Measurements from ENCODE around the gene APLP1.

Gene APLP1

GRCh38 chr19:35848486-35848885, 19.9 kb upstream of the APLP1 start:
- TF ChIP-seq GABPA (IDR thresholded peaks at IDR 0.05; ENCODE audit: low read depth), result no peak
- TF ChIP-seq SPI1 (IDR thresholded peaks at IDR 0.05; ENCODE audit: borderline replicate concordance, low read depth), result no peak
- TF ChIP-seq, protein P1, sequence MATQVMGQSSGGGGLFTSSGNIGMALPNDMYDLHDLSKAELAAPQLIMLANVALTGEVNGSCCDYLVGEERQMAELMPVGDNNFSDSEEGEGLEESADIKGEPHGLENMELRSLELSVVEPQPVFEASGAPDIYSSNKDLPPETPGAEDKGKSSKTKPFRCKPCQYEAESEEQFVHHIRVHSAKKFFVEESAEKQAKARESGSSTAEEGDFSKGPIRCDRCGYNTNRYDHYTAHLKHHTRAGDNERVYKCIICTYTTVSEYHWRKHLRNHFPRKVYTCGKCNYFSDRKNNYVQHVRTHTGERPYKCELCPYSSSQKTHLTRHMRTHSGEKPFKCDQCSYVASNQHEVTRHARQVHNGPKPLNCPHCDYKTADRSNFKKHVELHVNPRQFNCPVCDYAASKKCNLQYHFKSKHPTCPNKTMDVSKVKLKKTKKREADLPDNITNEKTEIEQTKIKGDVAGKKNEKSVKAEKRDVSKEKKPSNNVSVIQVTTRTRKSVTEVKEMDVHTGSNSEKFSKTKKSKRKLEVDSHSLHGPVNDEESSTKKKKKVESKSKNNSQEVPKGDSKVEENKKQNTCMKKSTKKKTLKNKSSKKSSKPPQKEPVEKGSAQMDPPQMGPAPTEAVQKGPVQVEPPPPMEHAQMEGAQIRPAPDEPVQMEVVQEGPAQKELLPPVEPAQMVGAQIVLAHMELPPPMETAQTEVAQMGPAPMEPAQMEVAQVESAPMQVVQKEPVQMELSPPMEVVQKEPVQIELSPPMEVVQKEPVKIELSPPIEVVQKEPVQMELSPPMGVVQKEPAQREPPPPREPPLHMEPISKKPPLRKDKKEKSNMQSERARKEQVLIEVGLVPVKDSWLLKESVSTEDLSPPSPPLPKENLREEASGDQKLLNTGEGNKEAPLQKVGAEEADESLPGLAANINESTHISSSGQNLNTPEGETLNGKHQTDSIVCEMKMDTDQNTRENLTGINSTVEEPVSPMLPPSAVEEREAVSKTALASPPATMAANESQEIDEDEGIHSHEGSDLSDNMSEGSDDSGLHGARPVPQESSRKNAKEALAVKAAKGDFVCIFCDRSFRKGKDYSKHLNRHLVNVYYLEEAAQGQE (IDR thresholded peaks at IDR 0.05; ENCODE audit: insufficient replicate concordance, low read depth), result no peak
- Histone ChIP-seq H3K4me3 (replicated peaks; ENCODE audit: insufficient read depth, low read length) (no peak overlapping the region), H3K27ac (replicated peaks) (no peak overlapping the region), H3K27me3 (ENCODE audit: insufficient read depth, poor library complexity, severe bottlenecking) (peaks cover 49% of the 10 kb centered on the region)
- DNase-seq (ENCODE audit: low read depth in 1 of 2, low spot score in 1 of 2), result no peak

- TF ChIP-seq POLR2AphosphoS5 (IDR thresholded peaks at IDR 0.05; ENCODE audit: low read depth) (no peak), SPI1 (IDR thresholded peaks at IDR 0.05; ENCODE audit: borderline replicate concordance, low read depth) (no peak), GABPA (IDR thresholded peaks at IDR 0.05; ENCODE audit: low read depth) (no peak)
- TF ChIP-seq, protein P2, sequence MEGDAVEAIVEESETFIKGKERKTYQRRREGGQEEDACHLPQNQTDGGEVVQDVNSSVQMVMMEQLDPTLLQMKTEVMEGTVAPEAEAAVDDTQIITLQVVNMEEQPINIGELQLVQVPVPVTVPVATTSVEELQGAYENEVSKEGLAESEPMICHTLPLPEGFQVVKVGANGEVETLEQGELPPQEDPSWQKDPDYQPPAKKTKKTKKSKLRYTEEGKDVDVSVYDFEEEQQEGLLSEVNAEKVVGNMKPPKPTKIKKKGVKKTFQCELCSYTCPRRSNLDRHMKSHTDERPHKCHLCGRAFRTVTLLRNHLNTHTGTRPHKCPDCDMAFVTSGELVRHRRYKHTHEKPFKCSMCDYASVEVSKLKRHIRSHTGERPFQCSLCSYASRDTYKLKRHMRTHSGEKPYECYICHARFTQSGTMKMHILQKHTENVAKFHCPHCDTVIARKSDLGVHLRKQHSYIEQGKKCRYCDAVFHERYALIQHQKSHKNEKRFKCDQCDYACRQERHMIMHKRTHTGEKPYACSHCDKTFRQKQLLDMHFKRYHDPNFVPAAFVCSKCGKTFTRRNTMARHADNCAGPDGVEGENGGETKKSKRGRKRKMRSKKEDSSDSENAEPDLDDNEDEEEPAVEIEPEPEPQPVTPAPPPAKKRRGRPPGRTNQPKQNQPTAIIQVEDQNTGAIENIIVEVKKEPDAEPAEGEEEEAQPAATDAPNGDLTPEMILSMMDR (IDR thresholded peaks at IDR 0.05; ENCODE audit: insufficient read depth, low read length), result no peak
- TF ChIP-seq, protein P1 (IDR thresholded peaks at IDR 0.05; ENCODE audit: insufficient replicate concordance, low read depth), result no peak
- no peak for DNase-seq (ENCODE audit: low read depth in 1 of 2, low spot score in 1 of 2)
- peaks cover 47% of the 10 kb centered on the region for H3K27me3 ChIP-seq (ENCODE audit: insufficient read depth, poor library complexity, severe bottlenecking)
- no peak overlapping the region for H3K27ac ChIP-seq (replicated peaks)
- no peak overlapping the region for H3K4me3 ChIP-seq (replicated peaks; ENCODE audit: insufficient read depth, low read length)
Observed at GRCh38 chr19:35848919-35849505, 19.4 kb upstream of the APLP1 start.

- DNase-seq (ENCODE audit: low read depth in 1 of 2, low spot score in 1 of 2), result no peak
- peaks cover 38% of the 10 kb centered on the region for H3K27me3 ChIP-seq (ENCODE audit: insufficient read depth, poor library complexity, severe bottlenecking)
- H3K27ac ChIP-seq (replicated peaks), result no peak overlapping the region
- TF ChIP-seq SPI1 (IDR thresholded peaks at IDR 0.05; ENCODE audit: borderline replicate concordance, low read depth) (no peak), POLR2AphosphoS5 (IDR thresholded peaks at IDR 0.05; ENCODE audit: low read depth) (no peak), GABPA (IDR thresholded peaks at IDR 0.05; ENCODE audit: low read depth) (no peak)
- TF ChIP-seq, protein P1 (IDR thresholded peaks at IDR 0.05; ENCODE audit: insufficient replicate concordance, low read depth), result no peak
- TF ChIP-seq, protein P2 (IDR thresholded peaks at IDR 0.05; ENCODE audit: insufficient read depth, low read length), result no peak
- H3K4me3 ChIP-seq (replicated peaks; ENCODE audit: insufficient read depth, low read length), result no peak overlapping the region
Observed at GRCh38 chr19:35851213-35852028, 17.0 kb upstream of the APLP1 start.

Measured in HL-60 (cell line).